Cardiac fibroblast (primary cell): ENCODE results near the gene CNTNAP2.
"Not testable (repeated sequence)": the region's sequence is repeated elsewhere in the genome, so short reads cannot be mapped to it uniquely, and the experiment has no call there.

Experiments
- DNase-seq, 2 donors: peaks; one replicate each; pipeline versions ENCODE4 v3.0.0 to v3.0.0-alpha.2; 2010; ENCODE audit warnings: low read depth in 2 of 2
- H3K4me3 ChIP-seq, 2 donors: replicated peaks in 1 of 2; 1 replicate in 1 of 2; 2 replicates in 1 of 2; pipeline ENCODE4 v1.5.1; 2011; ENCODE audit warnings: low read depth in 2 of 2, low read length in 2 of 2, mild to moderate bottlenecking in 2 of 2, moderate library complexity in 1 of 2
- CTCF ChIP-seq: IDR thresholded peaks from one replicate; pipeline ENCODE4 v1.5.1; 2011; ENCODE audit warnings: low read depth, mild to moderate bottlenecking, low read length, inconsistent platforms

Gene CNTNAP2

DNA sequence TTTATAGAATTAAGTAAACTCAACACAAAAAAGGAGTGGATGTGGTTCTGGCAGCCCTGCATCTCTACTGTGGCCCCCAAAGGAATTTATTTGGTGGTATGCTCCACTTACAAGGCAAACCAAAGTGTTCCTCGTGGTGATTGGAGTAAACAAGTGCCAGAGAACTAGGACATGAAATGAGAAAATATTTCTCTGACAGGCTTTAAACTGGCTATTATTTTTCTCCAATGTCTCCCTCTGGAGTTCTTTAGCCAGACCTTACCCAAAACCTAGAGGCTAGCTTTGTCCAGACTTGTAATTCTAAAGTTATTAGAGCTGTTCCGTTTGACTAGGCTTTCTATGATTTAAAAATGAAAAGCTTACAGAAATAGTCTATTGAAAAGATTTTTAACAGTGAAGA is 990.1 kb downstream of the CNTNAP2 start:
- no peak overlapping the region for H3K4me3 ChIP-seq
- DNase-seq = no peak
- no peak for TF ChIP-seq CTCF

DNA sequence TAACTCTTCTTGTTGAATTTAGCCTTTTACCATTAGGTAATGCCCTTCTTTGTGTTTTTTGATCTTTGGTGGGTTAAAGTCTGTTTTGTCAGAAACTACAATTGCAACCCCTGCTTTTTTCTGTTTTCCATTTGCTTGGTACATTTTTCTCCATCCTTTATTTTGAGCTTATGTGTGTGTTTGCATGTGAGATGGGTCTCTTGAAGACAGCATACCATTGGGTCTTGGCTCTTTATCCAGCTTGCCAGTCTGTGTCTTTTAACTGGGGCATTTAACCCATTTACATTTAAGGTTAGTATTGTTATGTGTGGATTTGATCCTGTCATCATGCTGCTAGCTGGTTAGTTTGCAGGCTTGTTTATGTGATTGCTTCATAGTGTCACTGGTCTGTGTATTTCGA is 997.9 kb downstream of the CNTNAP2 start:
- DNase-seq = not testable (repeated sequence)

DNA sequence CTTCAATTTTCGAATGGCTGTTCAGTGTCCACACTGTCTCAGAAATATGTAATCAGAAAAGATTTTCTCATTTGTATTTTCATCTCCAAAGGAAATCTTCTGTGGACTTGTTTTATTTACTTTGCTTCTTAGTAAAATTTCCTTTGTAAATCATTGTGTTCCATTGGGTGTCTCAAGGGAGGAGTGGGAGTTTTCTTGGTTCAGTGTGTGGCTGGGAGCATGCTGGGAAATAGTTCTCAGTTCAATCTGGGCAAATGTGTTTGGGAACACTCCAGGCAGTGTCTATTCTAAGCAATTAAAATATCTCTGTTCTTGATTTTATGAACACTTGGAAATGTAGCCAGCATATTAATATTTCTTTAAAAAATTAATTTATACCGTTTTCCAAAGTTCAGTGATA is 1019.8 kb downstream of the CNTNAP2 start:
- H3K4me3 ChIP-seq = no peak overlapping the region
- no peak for DNase-seq
- no peak for TF ChIP-seq CTCF

More for the DNA sequence above, 997.9 kb downstream of the CNTNAP2 start:
- not testable (repeated sequence) for H3K4me3 ChIP-seq

- no peak for TF ChIP-seq CTCF
- H3K4me3 ChIP-seq = no peak overlapping the region
- no peak for DNase-seq
These were observed 1028.6 kb downstream of the CNTNAP2 start for GRCh38 chr7:147145194-147145593.

DNA sequence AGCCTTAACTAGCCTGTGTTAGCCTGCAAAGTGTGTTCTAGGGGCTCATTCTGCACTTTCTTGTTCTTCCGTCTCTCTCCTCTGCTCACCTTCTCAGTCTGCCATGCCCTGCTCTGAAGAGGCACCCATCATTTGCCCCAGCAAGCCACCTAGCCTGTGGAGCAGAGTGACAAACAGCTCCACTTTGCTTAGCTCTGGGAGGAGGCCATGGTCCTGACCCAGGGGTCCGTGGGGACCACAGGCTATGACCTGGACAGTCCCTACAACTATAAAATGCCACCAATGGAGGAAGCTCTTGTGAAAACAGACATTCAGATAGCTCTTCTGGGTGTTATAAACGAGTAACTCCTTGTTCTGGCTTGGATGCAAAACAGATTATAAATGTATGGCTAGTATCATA is 1029.6 kb downstream of the CNTNAP2 start:
- no peak for TF ChIP-seq CTCF
- DNase-seq = no peak
- H3K4me3 ChIP-seq = no peak overlapping the region

DNA sequence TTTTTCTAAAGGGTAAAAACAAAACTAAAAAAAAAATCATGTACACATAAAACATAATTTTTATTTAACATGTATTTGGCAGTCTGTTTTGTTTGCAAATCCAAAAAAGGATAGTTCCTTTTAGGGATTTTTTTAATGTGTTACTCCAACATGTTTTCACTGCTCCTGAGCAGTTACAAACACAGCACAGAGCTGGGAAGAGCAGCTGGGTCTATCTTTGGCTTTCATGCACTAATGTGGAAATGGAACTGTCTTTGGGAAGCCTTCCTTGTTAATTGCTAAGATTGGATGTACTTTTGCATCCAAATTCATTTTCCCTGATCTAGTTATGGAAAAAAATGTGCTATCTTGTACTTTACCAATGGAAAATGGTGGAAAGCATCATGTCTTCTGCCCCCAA is 1035.1 kb downstream of the CNTNAP2 start:
- no peak for TF ChIP-seq CTCF
- DNase-seq = no peak
- no peak overlapping the region for H3K4me3 ChIP-seq

GRCh38 chr7:147153571-147153970 is 1037.0 kb downstream of the CNTNAP2 start:
- H3K4me3 ChIP-seq = no peak overlapping the region
- TF ChIP-seq CTCF = no peak
- DNase-seq = no peak
